ENCODE measurements around the gene CCDC183.

GRCh38 chr9:136854842-136855460 is 58.8 kb downstream of the CCDC183 start:
- TF ChIP-seq EZH2 (IDR thresholded peaks at IDR 0.05; ENCODE audit: borderline replicate concordance, control insufficient read depth, low read depth, low read length) (no peak), MAX (IDR thresholded peaks at IDR 0.05; ENCODE audit: low read depth, low read length) (no peak), CTCF (IDR thresholded peaks at IDR 0.05 in 2 of 3, conservative IDR thresholded peaks at IDR 0.05 in 1 of 3; ENCODE audit: control insufficient read depth in 2 of 3, extremely low read depth in 1 of 3, insufficient read depth in 1 of 3, low read depth in 3 of 3, low read length in 3 of 3) (no peak), EP300 (IDR thresholded peaks at IDR 0.05; ENCODE audit: borderline replicate concordance in 1 of 2, control insufficient read depth in 1 of 2, low read depth in 2 of 2, low read length in 2 of 2) (no peak), JUNB (IDR thresholded peaks at IDR 0.05) (no peak), RELB (IDR thresholded peaks at IDR 0.05; ENCODE audit: low read depth) (no peak), NR2F1 (conservative IDR thresholded peaks at IDR 0.05) (no peak), ZBTB33 (IDR thresholded peaks at IDR 0.05) (no peak), PKNOX1 (IDR thresholded peaks at IDR 0.05) (no peak), NR2C1 (IDR thresholded peaks at IDR 0.05) (no peak), POLR2A (IDR thresholded peaks at IDR 0.05; ENCODE audit: low read depth, low read length) (no peak)
